HepG2 (cell line): ENCODE measurements around the gene GSDMA. TPM values are rescaled to one million over a fixed set of nuclear protein-coding genes. Genes with fewer than 3 reads are reported as not detected.

Experiments used
- CENPBD1 ChIP-seq: sonication (generic); formaldehyde crosslinking; IDR thresholded peaks from 2 replicates; pipeline ENCODE4 v1.8.0; 2022; ENCODE audit warnings: missing genetic modification reagents, low read depth, mild to moderate bottlenecking, borderline replicate concordance
- CENPT ChIP-seq: sonication (generic); formaldehyde crosslinking; IDR thresholded peaks from 2 replicates; pipeline ENCODE4 v1.8.0; 2022; ENCODE audit warnings: low read depth, mild to moderate bottlenecking, moderate library complexity, missing genetic modification reagents
- GFI1 ChIP-seq: sonication (generic); formaldehyde crosslinking; IDR thresholded peaks from 2 replicates; pipeline ENCODE4 v1.5.0; 2020; ENCODE audit warnings: missing genetic modification reagents, mild to moderate bottlenecking, borderline replicate concordance
- NAIF1 ChIP-seq: sonication (generic); formaldehyde crosslinking; IDR thresholded peaks from 2 replicates; pipeline ENCODE4 v1.5.0; 2020; ENCODE audit warnings: mild to moderate bottlenecking, missing genetic modification reagents, borderline replicate concordance
- PCBP2 ChIP-seq: fragments of 200-400 bp; formaldehyde crosslinking; optimal IDR thresholded peaks from 2 replicates; pipeline ENCODE3; 2018; ENCODE audit warnings: low read length, low read depth; ENCODE audit not compliant: poor library complexity, severe bottlenecking
- PLSCR1 ChIP-seq: sonication (generic); formaldehyde crosslinking; IDR thresholded peaks from 2 replicates; pipeline ENCODE4 v1.5.0; 2020; ENCODE audit warnings: missing genetic modification reagents, mild to moderate bottlenecking, borderline replicate concordance
- RFX3 ChIP-seq: IDR thresholded peaks from 2 replicates; pipeline ENCODE4 v1.6.1; 2016; ENCODE audit warnings: missing biosample characterization, missing genetic modification reagents
- XRCC5 ChIP-seq: fragments of 200-400 bp; formaldehyde crosslinking; optimal IDR thresholded peaks from 2 replicates; pipeline ENCODE3; 2017; ENCODE audit warnings: mild to moderate bottlenecking, low read length
- ZBTB1 ChIP-seq: sonication (generic); formaldehyde crosslinking; IDR thresholded peaks from 2 replicates; pipeline ENCODE4 v1.4.0; 2020; ENCODE audit warnings: missing genetic modification reagents, borderline replicate concordance
- ZBTB37 ChIP-seq: sonication (generic); formaldehyde crosslinking; IDR thresholded peaks from 2 replicates; pipeline ENCODE4 v1.4.0; 2020; ENCODE audit warnings: mild to moderate bottlenecking, missing genetic modification reagents
- ZNF10 ChIP-seq: sonication (generic); formaldehyde crosslinking; IDR thresholded peaks from 2 replicates; pipeline ENCODE4 v1.4.0; 2020; ENCODE audit warnings: mild to moderate bottlenecking, low read depth, missing genetic modification reagents, borderline replicate concordance
- ZNF121 ChIP-seq: sonication (generic); formaldehyde crosslinking; IDR thresholded peaks from 2 replicates; pipeline ENCODE4 v1.5.0; 2020; ENCODE audit warnings: mild to moderate bottlenecking, missing genetic modification reagents
- ZNF138 ChIP-seq: sonication (generic); formaldehyde crosslinking; IDR thresholded peaks from 2 replicates; pipeline ENCODE4 v1.5.0; 2020; ENCODE audit warnings: mild to moderate bottlenecking, low read depth, missing genetic modification reagents
- ZNF407 ChIP-seq: sonication (generic); formaldehyde crosslinking; IDR thresholded peaks from one replicate; pipeline ENCODE4 v1.5.1; 2020; ENCODE audit warnings: mild to moderate bottlenecking, missing genetic modification reagents; ENCODE audit errors: not compliant biosample characterization
- ZNF451 ChIP-seq: sonication (generic); formaldehyde crosslinking; IDR thresholded peaks from 2 replicates; pipeline ENCODE4 v1.5.0; 2020; ENCODE audit warnings: mild to moderate bottlenecking, missing genetic modification reagents
- ZNF549 ChIP-seq: sonication (generic); formaldehyde crosslinking; IDR thresholded peaks from 2 replicates; pipeline ENCODE4 v1.5.0; 2020; ENCODE audit warnings: missing genetic modification reagents
- ZNF652 ChIP-seq: IDR thresholded peaks from 2 replicates; pipeline ENCODE4 v1.6.1; 2016; ENCODE audit warnings: low read depth, borderline replicate concordance
- ZNF839 ChIP-seq: sonication (generic); formaldehyde crosslinking; IDR thresholded peaks from 2 replicates; pipeline ENCODE4 v1.4.0; 2020; ENCODE audit warnings: missing genetic modification reagents, mild to moderate bottlenecking, borderline replicate concordance
- polyA plus RNA-seq, 8 experiments: library from polyadenylated mRNA; depleted of rRNA in 3 of 8; stranded (reverse) in 7 of 8; unstranded in 1 of 8; fragments of >200 nt; fragmentation: Illumina TruSeq in 4 of 8; extraction: Trizol in 4 of 8; gene quantifications; 2 replicates each; pipeline versions ENCODE4 v1.2.1 to v1.2.3, GENCODE V29; 2011 to 2016; ENCODE audit warnings: low read depth in 4 of 8, missing spikeins in 1 of 8, mixed read lengths in 1 of 8; ENCODE audit not compliant: insufficient read depth in 1 of 8
- total RNA-seq, 5 experiments: library from RNA; depleted of rRNA; stranded (reverse); fragments of >200 nt; fragmentation: Illumina TruSeq; extraction: Trizol; gene quantifications; 2 replicates each; pipeline ENCODE4 v1.2.3, GENCODE V29; 2016; ENCODE audit warnings: low read depth in 1 of 5

GSDMA gene
- total and polyA plus RNA-seq, 2 of the 13 experiments (the other 11 are each of a cell fraction or from before 2014, with no cell fraction given) = not detected

- TF ChIP-seq PCBP2 (no peak), ZBTB37 (no peak), PLSCR1 (CRISPR knock-in tag) (no peak), ZNF121 (CRISPR knock-in tag) (no peak), ZBTB1 (CRISPR knock-in tag) (no peak), ZNF451 (CRISPR knock-in tag) (no peak), ZNF10 (CRISPR knock-in tag) (no peak), ZNF407 (CRISPR knock-in tag) (no peak), ZNF549 (CRISPR knock-in tag) (peak; percentile 54; the same call in 1 of the 2 replicates), GFI1 (no peak), ZNF652 (CRISPR knock-in tag) (peak; percentile 22; the same call in 1 of the 2 replicates), XRCC5 (no peak), RFX3 (CRISPR knock-in tag) (no peak), ZNF839 (CRISPR knock-in tag) (no peak), ZNF138 (CRISPR knock-in tag) (peak; percentile 25; the same call in 1 of the 2 replicates), CENPBD1 (CRISPR knock-in tag) (no peak), NAIF1 (CRISPR knock-in tag) (peak; percentile 75), CENPT (CRISPR knock-in tag) (no peak)
Observed at GRCh38 chr17:39927101-39927928, 35.5 kb upstream of the GSDMA start, which contains the start of the genes LRRC3C and ORMDL3 (continued).
